Left ventricle myocardium inferior (tissue), 1 donor: ENCODE results near the gene LAD1. TPM values are rescaled to one million over a fixed set of nuclear protein-coding genes. Genes with fewer than 3 reads are reported as not detected.

ENCODE experiments used
- DNase-seq: peaks from one replicate; pipeline ENCODE4 v3.0.0-alpha.2; 2020
- H3K27ac ChIP-seq: fragments of 200-600 bp; replicated peaks from 2 replicates; pipeline ENCODE4 v1.8.0; 2021
- H3K27me3 ChIP-seq: fragments of 200-600 bp; 2 replicates; pipeline ENCODE4 v1.8.0; 2021; ENCODE audit warnings: low read depth
- H3K36me3 ChIP-seq: fragments of 200-600 bp; 2 replicates; pipeline ENCODE4 v1.8.0; 2021
- H3K4me1 ChIP-seq: fragments of 200-600 bp; 2 replicates; pipeline ENCODE4 v1.8.0; 2021
- H3K4me3 ChIP-seq: fragments of 200-600 bp; 2 replicates; pipeline ENCODE4 v1.8.0; 2021; ENCODE audit warnings: mild to moderate bottlenecking, moderate library complexity
- H3K9me3 ChIP-seq: fragments of 200-600 bp; replicated peaks from 2 replicates; pipeline ENCODE4 v1.8.0; 2021
- intact Hi-C: fragments of 100-400 bp; cut with micrococcal nuclease; formaldehyde crosslinking; loops from one replicate; pipeline ENCODE4 v1.11.0; 2022
- long read RNA-seq: library from polyadenylated mRNA; unstranded; transcript quantifications from one replicate; pipeline ENCODE4 v2.0.0, GENCODE V29; 2021
- total RNA-seq: library from RNA; stranded (reverse); fragmentation: NEBNext Ultra II Directional; extraction: Animal tissue kit (Norgen Biotek cat#: 25700); gene quantifications from one replicate; pipeline ENCODE4 v1.2.1, GENCODE V29; 2021
- TF ChIP-seq, protein P1 (sequence below): fragments of 200-600 bp; IDR thresholded peaks from 2 replicates; pipeline ENCODE4 v1.8.0; 2021; ENCODE audit warnings: antibody characterized with exemption, mild to moderate bottlenecking, borderline replicate concordance
- donor health status: DM: no; HTN: yes; CAD: no; lungs with severe emphysema.

LAD1 gene
- 2.0 TPM for total RNA-seq
- long read RNA-seq, partial matches to known transcripts: 0 of 5 reads
- long read RNA-seq, other reads (novel, unspliced or antisense): 5 of 5 reads

- Histone ChIP-seq H3K27ac (no peak within 1 kb of the TSS), H3K27me3 (peaks cover 34% of the 10 kb centered on the region)
- intact Hi-C loops: no loop called here
Measured at GRCh38 chr1:201399018-201399351, at the start of gene LAD1. Gene LAD1, minus strand, starts transcription at chr1:201399324. Its CDS starts 18 bp downstream, at chr1:201399306.

DNA sequence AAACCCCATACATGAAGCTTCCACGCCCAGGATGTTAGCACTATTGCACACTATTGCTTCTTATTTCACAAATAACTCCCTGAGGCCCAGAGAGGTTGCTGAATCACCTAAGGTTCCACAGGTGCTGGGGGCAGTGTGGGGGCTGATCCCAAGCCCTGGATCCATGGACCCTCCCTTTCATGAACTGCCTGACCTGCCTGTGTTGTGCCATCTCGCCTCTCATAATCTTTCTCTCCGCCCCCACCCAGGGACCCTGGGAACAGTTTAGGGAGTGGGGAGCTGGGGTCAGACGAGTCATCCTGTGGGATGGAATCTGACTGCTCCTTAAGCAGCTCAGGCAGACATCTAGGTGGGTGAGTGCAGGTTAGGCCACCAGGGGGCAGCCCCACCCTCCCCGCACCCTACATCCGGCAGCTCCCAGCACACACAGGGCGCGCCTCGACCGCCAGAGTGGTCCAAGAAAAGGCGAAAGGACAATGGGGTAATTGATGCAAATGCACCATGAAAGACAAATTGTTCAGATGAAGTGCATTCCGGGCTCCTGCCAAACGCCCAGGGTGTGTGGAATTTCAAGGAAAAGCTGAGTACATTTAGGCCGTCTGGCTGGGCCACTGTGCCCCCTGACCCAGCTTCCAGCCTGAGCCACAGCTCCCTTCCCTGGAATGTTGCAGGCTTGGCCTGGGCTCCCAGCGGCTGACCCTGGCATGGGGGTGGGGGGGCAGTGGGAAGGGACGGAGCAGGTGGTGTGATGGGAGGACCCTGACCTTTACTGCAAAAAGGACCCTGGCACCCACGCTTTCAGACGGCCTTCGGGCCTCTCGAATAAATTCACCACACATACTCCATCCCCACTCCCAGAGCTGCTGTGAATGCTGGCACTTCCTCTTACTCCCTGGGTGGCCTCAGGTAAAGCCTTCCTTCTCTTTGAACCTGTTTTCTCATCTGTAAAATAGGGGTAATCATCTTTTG lies 49.1 kb upstream of the LAD1 start:
- DNase-seq: peak; percentile 81
- intact Hi-C loops: no loop called here
- Histone ChIP-seq H3K4me3 (no peak overlapping the region), H3K27me3 (no peaks in the 10 kb centered on the region), H3K4me1 (peaks cover 41% of the 10 kb centered on the region), H3K27ac (peak overlapping the region; percentile 86), H3K9me3 (no peaks in the 10 kb centered on the region), H3K36me3 (no peaks in the 10 kb centered on the region)
- TF ChIP-seq, protein P1, sequence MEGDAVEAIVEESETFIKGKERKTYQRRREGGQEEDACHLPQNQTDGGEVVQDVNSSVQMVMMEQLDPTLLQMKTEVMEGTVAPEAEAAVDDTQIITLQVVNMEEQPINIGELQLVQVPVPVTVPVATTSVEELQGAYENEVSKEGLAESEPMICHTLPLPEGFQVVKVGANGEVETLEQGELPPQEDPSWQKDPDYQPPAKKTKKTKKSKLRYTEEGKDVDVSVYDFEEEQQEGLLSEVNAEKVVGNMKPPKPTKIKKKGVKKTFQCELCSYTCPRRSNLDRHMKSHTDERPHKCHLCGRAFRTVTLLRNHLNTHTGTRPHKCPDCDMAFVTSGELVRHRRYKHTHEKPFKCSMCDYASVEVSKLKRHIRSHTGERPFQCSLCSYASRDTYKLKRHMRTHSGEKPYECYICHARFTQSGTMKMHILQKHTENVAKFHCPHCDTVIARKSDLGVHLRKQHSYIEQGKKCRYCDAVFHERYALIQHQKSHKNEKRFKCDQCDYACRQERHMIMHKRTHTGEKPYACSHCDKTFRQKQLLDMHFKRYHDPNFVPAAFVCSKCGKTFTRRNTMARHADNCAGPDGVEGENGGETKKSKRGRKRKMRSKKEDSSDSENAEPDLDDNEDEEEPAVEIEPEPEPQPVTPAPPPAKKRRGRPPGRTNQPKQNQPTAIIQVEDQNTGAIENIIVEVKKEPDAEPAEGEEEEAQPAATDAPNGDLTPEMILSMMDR: peak; percentile 91

More at GRCh38 chr1:201399018-201399351, at the start of gene LAD1:
- Histone ChIP-seq H3K4me1 (peaks cover 26% of the 10 kb centered on the region), H3K4me3 (peak within 1 kb of the TSS; percentile 52), H3K36me3 (no peaks in the 10 kb centered on the region), H3K9me3 (no peaks in the 10 kb centered on the region)
- no peak for DNase-seq
- TF ChIP-seq, protein P1: no peak

- H3K36me3 ChIP-seq: no peaks in the 10 kb centered on the region
- TF ChIP-seq, protein P1: no peak
Measured at GRCh38 chr1:201445310-201445709, 46.2 kb upstream of the LAD1 start.

GRCh38 chr1:201444792-201445191 lies 45.7 kb upstream of the LAD1 start:
- Histone ChIP-seq H3K27me3 (no peaks in the 10 kb centered on the region), H3K9me3 (no peaks in the 10 kb centered on the region), H3K4me1 (peaks cover 23% of the 10 kb centered on the region), H3K4me3 (no peak overlapping the region), H3K27ac (no peak overlapping the region), H3K36me3 (no peaks in the 10 kb centered on the region)
- DNase-seq: no peak
- intact Hi-C loops: no loop called here
- TF ChIP-seq, protein P1: no peak

More at GRCh38 chr1:201445310-201445709, 46.2 kb upstream of the LAD1 start:
- H3K27me3 ChIP-seq: no peaks in the 10 kb centered on the region
- H3K4me1 ChIP-seq: peaks cover 28% of the 10 kb centered on the region
- H3K9me3 ChIP-seq: no peaks in the 10 kb centered on the region
- intact Hi-C loops: no loop called here
- no peak for DNase-seq
- H3K4me3 ChIP-seq: no peak overlapping the region
- no peak overlapping the region for H3K27ac ChIP-seq

DNA sequence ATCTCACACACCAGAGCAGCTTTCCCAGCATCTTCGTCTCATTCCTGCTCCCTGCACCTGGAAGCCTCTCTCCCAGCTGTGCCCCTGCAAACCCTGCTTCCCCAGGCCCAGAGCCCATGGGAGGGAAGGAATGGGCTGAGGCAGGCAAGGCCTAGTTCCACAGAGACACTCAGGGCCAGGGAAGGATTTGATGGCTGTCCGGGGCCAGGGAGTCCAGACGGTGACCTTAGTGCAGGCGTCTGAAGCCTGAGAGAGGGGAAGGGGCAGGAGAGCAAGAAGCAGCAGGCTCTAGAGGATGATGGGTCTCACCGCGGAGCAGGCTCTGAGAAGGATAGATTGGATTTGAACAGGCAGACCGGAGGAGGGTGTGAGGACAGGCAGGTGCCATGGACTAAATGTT lies 44.6 kb upstream of the LAD1 start:
- Histone ChIP-seq H3K27me3 (no peaks in the 10 kb centered on the region), H3K4me1 (peaks cover 12% of the 10 kb centered on the region), H3K9me3 (no peaks in the 10 kb centered on the region), H3K27ac (no peak overlapping the region), H3K4me3 (no peak overlapping the region), H3K36me3 (no peaks in the 10 kb centered on the region)
- TF ChIP-seq, protein P1: no peak
- DNase-seq: no peak
- intact Hi-C loops: no loop called here
